GM15510 (cell line): ENCODE results near the gene HAPLN2.

Experiments
- POLR2A ChIP-seq: IDR thresholded peaks from 3 replicates; pipeline ENCODE4 v1.6.1; 2011; ENCODE audit warnings: borderline replicate concordance; ENCODE audit not compliant: insufficient read length; ENCODE audit errors: extremely low read depth

Gene HAPLN2

GRCh38 chr1:156618853-156619581 lies at the start of gene HAPLN2:
HAPLN2 (plus strand) TSS chr1:156619415; CDS start chr1:156623491, 4,076 bp downstream.
- TF ChIP-seq POLR2A: no peak

- no peak for TF ChIP-seq POLR2A
Observed at GRCh38 chr1:156571261-156571852, 47.9 kb upstream of the HAPLN2 start.

GRCh38 chr1:156571919-156572662 lies 47.1 kb upstream of the HAPLN2 start, which contains the start of gene IQGAP3:
IQGAP3 (minus strand) TSS chr1:156572565; CDS start chr1:156572529, 36 bp downstream.
- TF ChIP-seq POLR2A: peak; percentile 20

- TF ChIP-seq POLR2A: no peak
Observed at GRCh38 chr1:156572663-156573018, 46.6 kb upstream of the HAPLN2 start.

GRCh38 chr1:156574039-156574633 lies 45.1 kb upstream of the HAPLN2 start:
- TF ChIP-seq POLR2A: no peak

GRCh38 chr1:156577550-156577949 lies 41.7 kb upstream of the HAPLN2 start:
- TF ChIP-seq POLR2A: no peak

- no peak for TF ChIP-seq POLR2A
Observed at GRCh38 chr1:156578055-156578454, 41.2 kb upstream of the HAPLN2 start.

- no peak for TF ChIP-seq POLR2A
Observed at GRCh38 chr1:156579472-156579871, 39.7 kb upstream of the HAPLN2 start, which contains the start of gene TTC24. TTC24 (plus strand) TSS chr1:156579723; CDS start chr1:156581365, 1,642 bp downstream.

- no peak for TF ChIP-seq POLR2A
Observed at GRCh38 chr1:156581661-156582387, 37.4 kb upstream of the HAPLN2 start.

- no peak for TF ChIP-seq POLR2A
Observed at GRCh38 chr1:156582388-156583017, 36.7 kb upstream of the HAPLN2 start.

- TF ChIP-seq POLR2A: no peak
Observed at GRCh38 chr1:156583821-156584622, 35.2 kb upstream of the HAPLN2 start.

- TF ChIP-seq POLR2A: no peak
Observed at GRCh38 chr1:156584813-156585212, 34.4 kb upstream of the HAPLN2 start.

GRCh38 chr1:156586323-156586722 lies 32.9 kb upstream of the HAPLN2 start:
- TF ChIP-seq POLR2A: no peak
